DLD1 (cell line): Measurements from ENCODE around the gene PPP1R12C.
"Not testable (repeated sequence)": the region's sequence is repeated elsewhere in the genome, so short reads cannot be mapped to it uniquely, and the experiment has no call there.

Experiments
- in situ Hi-C: cut with HindIII; loops from 2 replicates; pipeline ENCODE4 v1.10.0; 2017; ENCODE audit warnings: low sequenced_read_pairs

Gene PPP1R12C

GRCh38 chr19:55112246-55112776 is 5.1 kb downstream of the PPP1R12C start:
- in situ Hi-C loops = no loop called here

- in situ Hi-C loops = no loop called here
Observed at GRCh38 chr19:55111238-55111831, 6.1 kb downstream of the PPP1R12C start.

GRCh38 chr19:55109527-55110291 is 7.7 kb downstream of the PPP1R12C start:
- in situ Hi-C loops = no loop called here

GRCh38 chr19:55107252-55107651 is 10.2 kb downstream of the PPP1R12C start:
- in situ Hi-C loops = not testable (repeated sequence)

GRCh38 chr19:55106591-55106990 is 10.8 kb downstream of the PPP1R12C start:
- in situ Hi-C loops = no loop called here

- in situ Hi-C loops = no loop called here
Observed at GRCh38 chr19:55105237-55105636, 12.2 kb downstream of the PPP1R12C start.

- in situ Hi-C loops = no loop called here
Observed at GRCh38 chr19:55103190-55103589, 14.2 kb downstream of the PPP1R12C start.

GRCh38 chr19:55101261-55101660 is 16.2 kb downstream of the PPP1R12C start:
- in situ Hi-C loops = no loop called here

GRCh38 chr19:55099557-55100506 is 17.6 kb downstream of the PPP1R12C start:
- in situ Hi-C loops = no loop called here

GRCh38 chr19:55098716-55099556 is 18.5 kb downstream of the PPP1R12C start:
- in situ Hi-C loops = no loop called here

GRCh38 chr19:55097864-55098715 is 19.3 kb downstream of the PPP1R12C start:
- in situ Hi-C loops = no loop called here

GRCh38 chr19:55096061-55096701 is 21.3 kb downstream of the PPP1R12C start:
- in situ Hi-C loops = no loop called here

- in situ Hi-C loops = no loop called here
Observed at GRCh38 chr19:55095260-55096060, 22.0 kb downstream of the PPP1R12C start.

GRCh38 chr19:55094456-55095259 is 22.8 kb downstream of the PPP1R12C start:
- in situ Hi-C loops = no loop called here

GRCh38 chr19:55092423-55093318 is 24.8 kb downstream of the PPP1R12C start:
- in situ Hi-C loops = no loop called here

- in situ Hi-C loops = no loop called here
Observed at GRCh38 chr19:55091955-55092354, 25.5 kb downstream of the PPP1R12C start.
